ENCODE measurements around the gene RNF169. TPM values are rescaled to one million over a fixed set of nuclear protein-coding genes. Genes with fewer than 3 reads are reported as not detected.
"Not testable (repeated sequence)": the region's sequence is repeated elsewhere in the genome, so short reads cannot be mapped to it uniquely, and the experiment has no call there.

RNF169 gene
- total RNA-seq, 1 donor from 2014 or later, result 16.5 TPM

DNA sequence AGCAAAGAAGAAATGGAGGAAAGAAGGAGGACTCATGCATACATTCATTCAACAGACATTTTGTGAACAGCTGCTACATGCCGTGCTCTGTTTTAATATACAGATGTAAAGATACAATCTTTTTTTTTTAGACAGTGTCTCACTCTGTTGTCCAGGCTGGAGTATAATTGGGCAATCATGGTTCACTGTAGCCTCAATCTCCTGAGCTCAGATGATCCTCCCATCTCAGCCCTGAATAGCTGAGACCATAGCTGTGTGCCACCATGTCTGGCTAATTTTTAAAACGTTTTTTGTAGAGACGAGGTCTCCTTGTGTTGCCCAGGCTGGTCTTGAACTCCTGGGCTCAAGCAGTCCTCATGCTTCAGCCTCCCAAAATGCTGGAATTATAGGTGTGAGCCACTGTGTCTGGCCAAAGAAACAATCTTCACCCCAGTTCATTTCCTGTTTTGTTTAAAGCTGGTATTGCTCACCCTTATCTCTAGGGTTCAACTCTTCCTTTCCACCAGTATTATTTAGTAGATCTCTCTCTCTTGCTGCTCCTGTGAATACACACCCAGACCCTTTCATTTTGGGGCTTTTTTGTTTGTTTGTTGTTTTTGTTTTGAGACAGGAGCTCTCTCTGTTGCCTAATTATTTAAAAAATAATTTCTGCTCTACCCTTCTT lies 69.8 kb downstream of the RNF169 start:
- intact Hi-C loops (cut with micrococcal nuclease), result no loop called here

- intact Hi-C loops (cut with micrococcal nuclease), result no loop called here
Measured at GRCh38 chr11:74819400-74819799, 70.8 kb downstream of the RNF169 start.

GRCh38 chr11:74820763-74821162 lies 72.1 kb downstream of the RNF169 start:
- intact Hi-C loops (cut with micrococcal nuclease), result no loop called here

- intact Hi-C loops (cut with micrococcal nuclease), result no loop called here
Measured at GRCh38 chr11:74822170-74822569, 73.5 kb downstream of the RNF169 start.

DNA sequence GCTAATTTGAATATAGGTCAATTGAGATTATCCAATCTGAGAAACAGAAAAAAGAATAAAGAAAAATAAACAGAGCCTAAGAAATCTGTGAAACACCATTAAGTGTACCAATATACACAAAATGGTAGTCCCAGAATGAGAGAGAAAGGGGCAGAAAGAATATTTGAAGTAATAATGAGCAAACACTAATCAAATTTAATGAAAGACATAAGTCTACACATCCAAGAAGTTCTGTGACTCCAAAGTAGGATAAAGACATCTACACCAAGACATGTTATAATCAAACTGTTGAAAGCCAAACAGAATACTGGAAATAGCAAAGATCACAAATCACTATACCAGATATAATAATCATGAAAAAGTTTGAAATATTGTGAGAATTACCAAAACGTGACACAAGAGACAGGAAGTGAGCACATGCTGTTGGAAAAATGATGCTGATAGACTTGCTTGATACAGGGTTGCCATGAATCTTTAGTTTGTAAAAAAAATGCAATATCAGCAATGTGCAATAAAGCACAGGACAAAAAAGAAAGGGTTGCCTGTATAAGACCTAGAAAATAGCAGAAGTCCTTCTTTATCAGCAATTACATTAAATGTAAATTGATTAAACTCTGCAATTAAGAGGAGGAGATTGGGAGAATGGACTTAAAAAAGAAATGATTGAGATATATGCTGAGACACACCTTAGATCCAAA lies 75.8 kb downstream of the RNF169 start:
- intact Hi-C loops (cut with micrococcal nuclease), result no loop called here

- intact Hi-C loops (cut with micrococcal nuclease), result not testable (repeated sequence)
Measured at GRCh38 chr11:74825596-74825995, 76.9 kb downstream of the RNF169 start.

- intact Hi-C loops (cut with micrococcal nuclease), result no loop called here
Measured at GRCh38 chr11:74826901-74827300, 78.3 kb downstream of the RNF169 start.

DNA sequence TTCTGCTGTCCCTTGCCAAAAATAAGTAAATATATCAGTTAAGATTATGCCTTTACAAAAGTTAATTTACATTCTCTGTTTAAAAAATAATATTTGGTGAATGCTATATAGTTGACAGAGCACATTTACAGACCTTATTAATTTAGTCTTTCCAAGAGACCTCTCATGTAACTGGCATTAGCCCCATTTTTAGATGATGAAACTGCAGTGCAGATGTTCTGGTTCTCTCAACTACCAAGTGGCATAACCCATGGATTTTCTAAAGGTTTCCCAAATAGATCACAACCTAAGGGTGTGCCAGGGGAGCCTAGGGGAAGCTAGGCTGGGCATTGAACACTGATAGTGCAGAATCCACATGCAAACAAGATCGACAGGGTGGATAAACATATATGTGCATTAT lies 88.5 kb downstream of the RNF169 start:
- intact Hi-C loops (cut with micrococcal nuclease), result no loop called here

- intact Hi-C loops (cut with micrococcal nuclease), result no loop called here
Measured at GRCh38 chr11:74838188-74838587, 89.5 kb downstream of the RNF169 start.

DNA sequence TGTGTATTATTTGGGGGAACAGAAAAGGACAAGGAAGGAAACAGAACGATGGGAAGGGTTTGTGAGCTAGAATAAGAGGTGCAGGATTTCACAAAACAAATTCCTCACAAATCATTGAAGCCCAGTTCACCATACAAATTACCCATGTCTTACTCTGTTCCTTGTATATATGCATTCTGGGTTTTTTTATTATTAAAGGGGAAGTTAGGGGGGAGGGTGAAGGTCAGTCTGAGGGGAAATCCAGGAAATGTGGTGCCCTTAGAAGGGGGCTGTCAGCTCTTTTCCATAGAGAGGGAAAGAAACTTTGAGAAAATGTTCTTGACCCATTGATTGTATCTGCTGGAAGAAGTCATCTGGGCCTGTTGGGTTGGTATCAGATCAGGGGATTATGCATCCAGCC lies 90.8 kb downstream of the RNF169 start:
- intact Hi-C loops (cut with micrococcal nuclease), result no loop called here

- intact Hi-C loops (cut with micrococcal nuclease), result no loop called here
Measured at GRCh38 chr11:74839971-74840370, 91.3 kb downstream of the RNF169 start.

DNA sequence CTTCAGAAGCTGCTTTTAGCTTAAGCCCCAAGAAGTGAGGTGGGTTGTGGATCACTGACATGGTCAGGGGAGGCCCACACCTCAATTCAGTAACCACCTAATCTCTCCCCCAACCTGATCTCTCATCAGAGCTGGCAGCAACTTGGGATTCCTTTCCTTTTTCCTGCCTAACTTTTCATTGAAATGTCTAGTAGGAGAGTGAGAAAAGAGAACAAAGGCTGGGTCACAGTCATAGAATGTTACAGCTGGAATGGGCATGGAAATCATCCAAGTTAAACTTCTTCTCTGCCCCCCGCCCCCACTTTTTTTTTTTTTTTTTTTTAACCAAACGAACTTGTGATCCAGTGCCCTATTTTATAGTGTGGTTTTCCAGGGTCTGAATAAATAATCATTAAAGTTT lies 91.8 kb downstream of the RNF169 start:
- intact Hi-C loops (cut with micrococcal nuclease), result no loop called here

DNA sequence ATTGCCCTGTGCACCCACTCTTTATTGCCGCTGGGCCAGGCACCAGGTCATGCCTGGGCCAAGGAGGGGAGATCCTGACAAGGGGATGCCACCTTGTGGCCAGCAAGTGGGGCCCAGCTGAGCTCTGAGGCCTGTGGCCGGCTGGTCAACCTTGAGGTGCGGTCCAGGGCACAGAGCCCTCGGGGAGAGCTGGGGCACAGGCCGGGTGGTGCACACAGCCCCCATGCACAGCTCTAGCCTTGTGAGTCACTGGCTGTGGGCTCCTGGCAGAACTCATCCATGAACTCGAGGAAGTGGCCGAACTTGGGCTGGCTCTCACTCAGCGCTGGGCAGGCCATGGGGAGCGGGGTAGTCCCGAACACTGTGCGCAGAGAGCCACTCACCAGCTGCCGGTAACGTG lies 94.3 kb downstream of the RNF169 start:
- intact Hi-C loops (cut with micrococcal nuclease), result no loop called here

DNA sequence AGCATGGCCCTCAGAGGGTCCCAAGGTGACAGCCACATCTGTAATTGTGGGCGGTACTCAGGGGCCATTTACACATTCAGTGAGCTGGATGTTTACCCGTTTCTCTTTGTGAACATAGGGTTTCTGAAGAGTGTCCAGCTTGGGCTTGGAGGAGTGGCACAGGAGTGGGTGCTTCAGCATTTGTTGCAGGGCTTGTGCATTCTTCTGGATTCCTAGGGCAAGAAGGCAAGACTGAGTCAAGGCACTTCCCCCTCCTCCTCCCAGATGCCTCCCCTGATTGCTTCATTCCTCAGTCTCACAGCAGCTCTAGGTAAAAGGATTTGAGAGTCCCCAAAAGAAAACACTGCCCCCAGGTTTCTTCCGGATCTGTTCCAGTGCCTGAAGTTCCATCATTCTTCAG lies 95.4 kb downstream of the RNF169 start:
- intact Hi-C loops (cut with micrococcal nuclease), result no loop called here

DNA sequence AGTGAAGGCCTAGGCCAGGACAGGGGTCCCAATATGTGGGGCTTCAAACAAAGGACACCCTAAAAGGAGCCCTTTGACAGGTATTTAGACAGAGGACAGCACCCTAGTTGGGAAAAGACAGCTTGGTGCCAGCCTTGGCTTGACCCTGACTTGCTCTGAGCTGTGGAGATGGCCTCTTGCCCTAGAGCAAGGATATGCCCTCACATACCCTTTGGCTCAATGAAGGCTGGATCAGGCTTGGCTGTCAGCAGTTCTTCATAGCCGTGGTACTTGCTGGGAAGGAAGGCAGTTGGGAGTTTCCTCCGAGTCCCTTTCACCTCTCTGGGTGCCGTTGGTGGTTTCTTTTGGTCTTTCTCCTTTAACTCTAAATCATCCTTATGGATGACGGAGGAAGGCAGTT lies 96.2 kb downstream of the RNF169 start:
- intact Hi-C loops (cut with micrococcal nuclease), result no loop called here

DNA sequence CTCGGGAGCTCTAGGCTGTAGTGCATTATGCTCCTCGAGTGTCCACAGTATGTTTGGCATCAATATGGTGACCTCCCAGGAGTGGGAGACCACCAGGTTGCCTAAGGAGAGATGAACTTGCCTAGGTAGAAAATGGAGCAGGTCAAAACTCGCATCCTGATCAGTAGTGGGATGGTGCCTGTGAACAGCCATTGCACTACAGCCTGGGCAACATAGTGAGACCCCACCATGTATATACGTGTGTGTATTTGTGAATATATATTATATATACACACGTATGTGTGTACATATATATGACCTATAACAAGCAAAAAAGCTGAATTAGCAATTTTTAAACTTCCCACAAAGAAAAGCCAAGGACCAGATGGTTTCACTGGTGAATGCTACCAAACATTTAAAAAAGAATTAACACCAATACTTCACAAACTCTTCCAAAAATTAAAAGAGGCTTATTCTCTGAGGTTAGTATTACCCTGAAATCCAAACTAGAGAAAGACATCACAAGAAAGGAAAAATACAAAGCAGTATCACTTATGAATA lies 97.4 kb downstream of the RNF169 start:
- intact Hi-C loops (cut with micrococcal nuclease), result no loop called here

GRCh38 chr11:74846770-74847169 lies 98.1 kb downstream of the RNF169 start:
- intact Hi-C loops (cut with micrococcal nuclease), result no loop called here

- intact Hi-C loops (cut with micrococcal nuclease), result no loop called here
Measured at GRCh38 chr11:74847395-74847794, 98.7 kb downstream of the RNF169 start.

GRCh38 chr11:74847895-74848294 lies 99.2 kb downstream of the RNF169 start:
- intact Hi-C loops (cut with micrococcal nuclease), result no loop called here

DNA sequence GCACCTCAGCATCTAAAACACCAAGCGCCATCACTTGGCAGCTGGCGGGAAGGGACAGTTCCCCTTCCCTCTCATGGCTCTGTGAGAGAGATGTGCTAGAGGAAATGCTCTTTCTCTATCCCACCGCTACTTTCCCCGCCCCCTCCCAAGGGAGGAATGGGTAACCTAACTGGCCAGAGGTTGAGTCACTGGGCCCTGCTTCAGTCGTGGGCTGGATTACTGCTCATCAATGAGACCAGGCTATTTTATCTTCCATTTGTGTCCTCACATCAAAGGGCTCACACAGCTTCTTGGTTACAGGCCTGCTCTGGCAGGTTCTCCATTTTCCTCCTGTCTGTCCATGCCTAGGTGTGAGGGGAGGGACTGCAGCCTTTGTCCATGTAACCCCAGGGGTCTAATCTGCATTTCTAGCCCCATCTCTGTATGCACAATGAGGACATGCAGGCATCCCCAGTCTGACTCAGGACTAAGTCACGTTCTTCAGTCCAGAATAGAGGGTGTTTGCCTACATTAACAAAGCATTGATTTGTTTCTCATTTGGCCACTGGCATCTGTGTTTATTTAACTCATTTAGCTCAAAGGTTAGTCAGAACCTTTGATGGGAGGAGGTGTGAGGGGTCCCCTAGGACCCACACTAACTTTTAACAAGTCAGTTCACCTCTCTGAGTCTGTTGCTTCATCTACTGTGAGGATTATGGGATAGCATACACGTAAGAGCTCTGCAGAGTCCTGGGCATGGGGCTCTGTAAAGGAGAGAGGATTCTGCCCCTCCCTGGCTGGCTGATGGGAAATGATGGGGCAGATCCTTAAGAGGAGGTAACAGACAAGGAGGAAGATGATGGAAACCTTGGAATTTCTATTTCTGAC lies 101.1 kb downstream of the RNF169 start:
- intact Hi-C loops (cut with micrococcal nuclease), result no loop called here

DNA sequence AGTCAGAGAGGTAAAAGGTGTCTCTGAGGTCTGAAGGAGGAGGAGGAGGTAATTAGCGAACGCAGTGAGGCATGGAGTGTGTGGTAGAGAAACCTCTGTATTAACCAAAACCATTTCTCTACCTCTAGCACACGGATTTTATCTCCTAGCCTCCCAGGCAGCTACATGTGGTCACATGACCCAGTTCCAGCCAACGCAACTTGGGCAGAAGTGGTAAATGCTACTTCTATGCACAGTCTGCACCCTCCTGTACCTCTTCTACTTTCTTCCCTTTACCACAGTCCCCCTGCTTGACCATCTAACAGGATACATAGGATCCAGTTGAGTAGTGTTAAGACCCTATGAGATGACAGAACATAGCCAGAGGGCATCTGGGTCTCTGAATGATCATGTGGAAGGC lies 104.6 kb downstream of the RNF169 start:
- intact Hi-C loops (cut with micrococcal nuclease), result no loop called here

DNA sequence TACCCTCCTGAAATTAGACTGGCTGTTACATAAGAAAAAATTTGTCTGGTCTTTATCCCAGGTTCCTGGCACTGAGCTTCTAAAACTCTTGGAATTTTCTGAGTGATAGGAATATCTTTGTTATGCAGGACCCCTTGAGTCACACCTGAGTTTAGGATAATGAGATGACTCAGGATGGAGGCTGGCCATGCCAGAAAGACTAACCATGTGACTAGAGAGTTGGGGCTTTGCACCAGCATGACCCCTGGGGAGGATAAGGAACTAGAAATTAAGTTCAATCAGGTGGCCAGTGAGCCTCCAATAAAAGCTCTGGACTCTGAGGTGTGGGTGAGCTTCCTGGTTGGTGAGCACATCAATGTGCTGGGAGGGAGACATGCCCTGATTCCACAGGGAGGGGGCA lies 112.1 kb downstream of the RNF169 start:
- intact Hi-C loops (cut with micrococcal nuclease), result no loop called here
